ENCODE measurements around the gene PMVK. TPM values are rescaled to one million over a fixed set of nuclear protein-coding genes. Genes with fewer than 3 reads are reported as not detected.

The PMVK gene
- total and polyA plus RNA-seq, 7 donors: 17.0 to 35.6 (median 24.1) TPM

- Histone ChIP-seq H3K36me3 (ENCODE audit: insufficient read depth in 1 of 2, low read depth in 1 of 2) (peaks cover 0 to 35% of the 10 kb centered on the region in 2 donors), H3K9me3 (no peaks in the 10 kb centered on the region), H3K4me1 (peaks cover 54% of the 10 kb centered on the region), H3K4me3 (peak within 1 kb of the TSS; percentile 84), H3K27me3 (ENCODE audit: insufficient read depth in 3 of 3, low read length in 2 of 3) (no peaks in the 10 kb centered on the region), H3K27ac (peak within 1 kb of the TSS; percentile 99)
- peak; percentile 96 to 97 for DNase-seq
- whole genome bisulfite sequencing, 3 donors: 2 to 17% (median 8%) methylated on average over 13 to 15 of the region's 15 CpGs
- ATAC-seq: peak; percentile 63 to 69 (median 66)
- no peak for TF ChIP-seq CTCF (IDR thresholded peaks at IDR 0.05)
- intact Hi-C loops (cut with DNase I): loop anchor here (5.0 kb wide), 2 partner anchors 42 to 112 kb away; no protein-coding TSS in a partner anchor
Measured at GRCh38 chr1:154970631-154971340, 34.3 kb upstream of the PMVK start, which contains the start of gene SHC1. TSS of gene SHC1 (minus strand) at chr1:154970747. CDS start at chr1:154970526, 221 bp downstream.

DNA sequence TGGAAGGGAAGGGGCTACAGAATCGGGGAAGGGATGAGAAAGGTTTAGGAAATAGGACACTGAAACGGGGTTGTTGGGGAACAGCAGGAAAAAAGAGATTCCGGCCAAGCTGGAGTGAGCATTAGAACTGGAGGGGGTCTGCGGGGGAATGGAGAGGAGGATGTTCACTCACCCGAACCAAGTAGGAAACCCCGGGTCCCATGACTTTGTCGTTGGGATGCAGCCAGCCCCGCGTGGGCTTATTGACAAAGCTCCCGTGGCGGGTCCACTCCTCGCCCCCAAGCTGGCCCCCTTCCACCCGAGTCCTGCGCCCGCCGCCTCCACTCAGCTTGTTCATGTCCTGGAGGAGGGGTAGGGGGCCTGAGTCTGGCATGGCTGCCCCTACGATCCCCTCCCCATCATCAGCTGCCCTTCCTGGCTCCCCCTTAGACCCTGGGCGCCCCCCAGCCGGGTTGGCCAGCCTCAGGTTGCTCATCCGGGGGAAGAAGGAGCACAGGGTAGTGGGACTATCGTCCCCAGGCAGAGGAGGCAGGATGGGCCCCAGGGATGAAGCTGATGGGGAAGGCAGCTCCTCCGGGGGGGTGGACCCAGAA lies 33.4 kb upstream of the PMVK start:
- Histone ChIP-seq H3K27ac (peak overlapping the region; percentile 99), H3K4me1 (peaks cover 50% of the 10 kb centered on the region), H3K27me3 (ENCODE audit: insufficient read depth in 3 of 3, low read length in 2 of 3) (no peaks in the 10 kb centered on the region), H3K36me3 (ENCODE audit: insufficient read depth in 1 of 2, low read depth in 1 of 2) (peaks cover 0 to 43% of the 10 kb centered on the region in 2 donors), H3K9me3 (no peaks in the 10 kb centered on the region), H3K4me3 (peak overlapping the region; percentile 84)
- TF ChIP-seq CTCF (IDR thresholded peaks at IDR 0.05): no peak
- ATAC-seq (no peak), DNase-seq (peak in 1 of 2 donors; percentile 46)
- intact Hi-C loops (cut with DNase I): loop anchor here (5.0 kb wide), 2 partner anchors 42 to 112 kb away; no protein-coding TSS in a partner anchor
- WGBS, 3 donors: 27 to 34% (median 32%) methylated on average over 16 to 22 of the region's 22 CpGs

DNA sequence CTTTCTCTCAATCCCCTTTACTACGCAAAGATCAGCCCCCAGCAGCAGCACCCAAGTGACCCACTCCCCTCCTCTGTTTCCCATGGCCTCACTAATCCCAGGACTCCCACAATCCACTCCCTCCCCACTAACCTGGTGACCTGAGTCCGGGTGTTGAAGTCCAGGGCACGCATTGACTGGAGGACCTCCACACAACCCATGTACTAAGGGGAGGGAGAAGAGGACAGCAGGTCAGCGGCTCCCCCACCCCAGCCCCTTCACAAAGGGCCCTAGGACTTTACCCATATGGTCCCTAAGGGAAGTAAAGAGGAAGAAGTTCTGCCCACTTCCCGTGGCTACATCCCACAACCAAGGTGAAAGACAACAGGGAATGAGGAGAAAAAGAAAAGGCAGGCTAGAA lies 32.7 kb upstream of the PMVK start:
- Histone ChIP-seq H3K27me3 (ENCODE audit: insufficient read depth in 3 of 3, low read length in 2 of 3) (no peaks in the 10 kb centered on the region), H3K9me3 (no peaks in the 10 kb centered on the region), H3K36me3 (ENCODE audit: insufficient read depth in 1 of 2, low read depth in 1 of 2) (peaks cover 0 to 50% of the 10 kb centered on the region in 2 donors), H3K27ac (peak overlapping the region; percentile 99), H3K4me1 (peaks cover 50% of the 10 kb centered on the region), H3K4me3 (peak overlapping the region; percentile 84)
- intact Hi-C loops (cut with DNase I): no loop called here
- WGBS, 3 donors: 52 to 61% (median 57%) methylated on average over 5 of the region's 5 CpGs
- no peak for ATAC-seq
- TF ChIP-seq CTCF (IDR thresholded peaks at IDR 0.05): no peak
- DNase-seq: no peak

DNA sequence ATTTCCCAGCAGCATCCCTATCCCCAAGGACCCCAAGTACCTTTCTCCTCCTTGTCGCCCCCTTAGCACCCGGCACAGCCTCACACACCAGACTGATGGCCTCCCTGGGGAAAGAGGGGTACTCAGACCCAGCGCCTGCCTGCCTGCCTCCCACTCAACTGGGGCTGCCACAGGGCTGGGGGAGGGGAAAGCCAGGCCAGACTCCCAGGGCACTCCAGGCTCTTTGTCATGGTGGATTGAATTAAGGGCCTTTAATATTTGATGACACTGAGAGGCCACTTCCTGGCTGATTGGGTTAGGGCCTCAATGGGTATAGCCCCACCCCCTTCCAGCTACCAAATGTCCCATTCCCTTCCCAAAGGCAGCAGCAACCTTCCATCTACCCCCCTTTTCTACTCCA lies 32.2 kb upstream of the PMVK start:
- WGBS, 3 donors: 81 to 89% (median 87%) methylated on average over 3 of the region's 3 CpGs
- ATAC-seq (no peak), DNase-seq (no peak)
- Histone ChIP-seq H3K9me3 (no peaks in the 10 kb centered on the region), H3K4me1 (peaks cover 50% of the 10 kb centered on the region), H3K36me3 (ENCODE audit: insufficient read depth in 1 of 2, low read depth in 1 of 2) (peaks cover 0 to 56% of the 10 kb centered on the region in 2 donors), H3K27me3 (ENCODE audit: insufficient read depth in 3 of 3, low read length in 2 of 3) (no peaks in the 10 kb centered on the region), H3K27ac (peak overlapping the region; percentile 99), H3K4me3 (no peak overlapping the region)
- TF ChIP-seq CTCF (IDR thresholded peaks at IDR 0.05): no peak
- intact Hi-C loops (cut with DNase I): no loop called here

Data from psoas muscle (tissue), 8 donors.